CD4-positive, alpha-beta T cell (primary cell): ENCODE results near the gene DOCK2. TPM values are rescaled to one million over a fixed set of nuclear protein-coding genes. Genes with fewer than 3 reads are reported as not detected.

Experiments
- ATAC-seq: fragments of 200-7000 bp; cut with Tn5 transposase; one replicate; pipeline ENCODE4 v1.10.0; 2022; ENCODE audit warnings: mild to moderate bottlenecking; ENCODE audit not compliant: poor library complexity
- CTCF ChIA-PET: fragments of 350-600 bp; sonication (Branson Sonifier 250); formaldehyde crosslinking; loops from one replicate; lab custom pipeline; 2021; ENCODE audit warnings: antibody characterized with exemption, inconsistent platforms; lab: Charles Lee
- POLR2A ChIA-PET: fragments of 350-600 bp; sonication (Branson Sonifier 250); formaldehyde crosslinking; loops from one replicate; lab custom pipeline; 2021; ENCODE audit warnings: antibody characterized with exemption, inconsistent platforms; lab: Charles Lee
- DNase-seq, 14 experiments: peaks; one replicate each; pipeline ENCODE4 v3.0.0-alpha.2; 2013 to 2020; ENCODE audit warnings: mixed read lengths in 2 of 14
- H3K27ac ChIP-seq, 2 donors: one replicate each; pipeline versions ENCODE4 v1.5.1 to v1.7.0; 2013; ENCODE audit warnings: low read length in 2 of 2, low read depth in 1 of 2, mild to moderate bottlenecking in 1 of 2
- H3K27me3 ChIP-seq, 2 experiments: 1 replicate in 1 of 2; 2 replicates in 1 of 2; pipeline versions ENCODE4 v1.6.1 to v1.7.0; 2013; ENCODE audit warnings: low read length in 2 of 2, control low read depth in 1 of 2, mild to moderate bottlenecking in 1 of 2, moderate library complexity in 1 of 2; ENCODE audit not compliant: insufficient read depth in 2 of 2, control insufficient read depth in 1 of 2
- H3K36me3 ChIP-seq: one replicate; pipeline ENCODE4 v1.6.1; 2013; ENCODE audit warnings: low read length, control low read depth; ENCODE audit not compliant: insufficient read depth
- H3K4me1 ChIP-seq: one replicate; pipeline ENCODE4 v1.6.1; 2013; ENCODE audit warnings: low read length, control low read depth; ENCODE audit not compliant: insufficient read depth
- H3K4me3 ChIP-seq: one replicate; pipeline ENCODE4 v1.5.1; 2013; ENCODE audit warnings: mild to moderate bottlenecking, low read length, moderate library complexity
- H3K9me3 ChIP-seq, 2 experiments: 1 replicate in 1 of 2; 2 replicates in 1 of 2; pipeline versions ENCODE4 v1.6.1 to v1.7.0; 2013; ENCODE audit warnings: low read length in 2 of 2, mild to moderate bottlenecking in 2 of 2, control low read depth in 1 of 2, moderate library complexity in 1 of 2; ENCODE audit not compliant: control insufficient read depth in 1 of 2, insufficient read depth in 1 of 2
- H3K27ac Mint-ChIP-seq: one replicate; pipeline ENCODE4 v1.8.0; 2020; ENCODE audit warnings: mixed read lengths
- H3K27me3 Mint-ChIP-seq: one replicate; pipeline ENCODE4 v1.8.0; 2021; ENCODE audit warnings: mixed read lengths
- H3K36me3 Mint-ChIP-seq: one replicate; pipeline ENCODE4 v1.8.0; 2021; ENCODE audit warnings: low read depth, mixed read lengths
- H3K4me1 Mint-ChIP-seq: one replicate; pipeline ENCODE4 v1.8.0; 2021; ENCODE audit warnings: low read depth, mixed read lengths
- H3K4me3 Mint-ChIP-seq: one replicate; pipeline ENCODE4 v1.8.0; 2020; ENCODE audit warnings: mild to moderate bottlenecking, mixed read lengths
- H3K9me3 Mint-ChIP-seq: one replicate; pipeline ENCODE4 v1.8.0; 2020; ENCODE audit warnings: mixed read lengths
- intact Hi-C, 2 experiments: fragments of 100-400 bp; cut with DNase I in 1 of 2; cut with micrococcal nuclease in 1 of 2; formaldehyde crosslinking; loops; one replicate each; pipeline versions ENCODE4 v1.15.1 to v1.9.0; 2023 to 2025; cut with DNase I, micrococcal nuclease
- total RNA-seq, 174 experiments: library from RNA in 2 of 174; stranded (reverse) in 2 of 174; gene quantifications; one replicate each; pipeline ENCODE4 v1.2.3 and lab custom pipeline; 2021 to 2026
- TF ChIP-seq, protein P1 (sequence below): fragments of 200-600 bp; IDR thresholded peaks from one replicate; pipeline ENCODE4 v1.8.0; 2022; ENCODE audit warnings: antibody characterized with exemption, mild to moderate bottlenecking

DOCK2 gene
- total RNA-seq, 2 experiments from 2014 or later: 220 to 229 TPM

DNA sequence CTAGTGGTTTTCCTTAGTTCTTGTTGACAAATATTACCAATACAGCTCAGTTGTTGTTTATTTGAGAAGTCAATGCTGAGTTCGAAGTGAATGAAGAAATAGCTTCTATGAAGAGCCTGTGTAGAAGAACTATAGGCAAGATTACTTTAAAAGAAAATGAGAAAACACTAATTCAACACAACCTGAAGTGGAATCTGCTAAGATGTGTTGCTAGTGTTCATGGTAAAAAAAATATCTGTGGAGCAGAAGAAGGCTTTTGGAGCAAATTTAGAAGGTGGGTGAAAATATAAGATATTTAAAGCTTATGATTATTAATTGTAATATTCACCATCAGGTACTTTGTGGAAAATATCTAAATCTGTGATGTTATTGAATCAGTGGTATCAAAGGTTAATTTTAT lies 2.5 kb upstream of the DOCK2 start:
- Histone ChIP-seq H3K27me3 (no peaks in the 10 kb centered on the region), H3K27ac (no peak overlapping the region), H3K4me1 (peaks cover 26% of the 10 kb centered on the region), H3K36me3 (peaks cover 6% of the 10 kb centered on the region), H3K4me3 (no peak overlapping the region), H3K9me3 (no peaks in the 10 kb centered on the region)
- H3K27me3 Mint-ChIP-seq: no peaks in the 10 kb centered on the region
- ATAC-seq (no peak), DNase-seq (no peak)
- peaks cover 3% of the 10 kb centered on the region for H3K9me3 Mint-ChIP-seq
- TF ChIP-seq, protein P1, sequence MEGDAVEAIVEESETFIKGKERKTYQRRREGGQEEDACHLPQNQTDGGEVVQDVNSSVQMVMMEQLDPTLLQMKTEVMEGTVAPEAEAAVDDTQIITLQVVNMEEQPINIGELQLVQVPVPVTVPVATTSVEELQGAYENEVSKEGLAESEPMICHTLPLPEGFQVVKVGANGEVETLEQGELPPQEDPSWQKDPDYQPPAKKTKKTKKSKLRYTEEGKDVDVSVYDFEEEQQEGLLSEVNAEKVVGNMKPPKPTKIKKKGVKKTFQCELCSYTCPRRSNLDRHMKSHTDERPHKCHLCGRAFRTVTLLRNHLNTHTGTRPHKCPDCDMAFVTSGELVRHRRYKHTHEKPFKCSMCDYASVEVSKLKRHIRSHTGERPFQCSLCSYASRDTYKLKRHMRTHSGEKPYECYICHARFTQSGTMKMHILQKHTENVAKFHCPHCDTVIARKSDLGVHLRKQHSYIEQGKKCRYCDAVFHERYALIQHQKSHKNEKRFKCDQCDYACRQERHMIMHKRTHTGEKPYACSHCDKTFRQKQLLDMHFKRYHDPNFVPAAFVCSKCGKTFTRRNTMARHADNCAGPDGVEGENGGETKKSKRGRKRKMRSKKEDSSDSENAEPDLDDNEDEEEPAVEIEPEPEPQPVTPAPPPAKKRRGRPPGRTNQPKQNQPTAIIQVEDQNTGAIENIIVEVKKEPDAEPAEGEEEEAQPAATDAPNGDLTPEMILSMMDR: no peak
- no peak overlapping the region for H3K27ac Mint-ChIP-seq
- peak overlapping the region; percentile 72 for H3K4me3 Mint-ChIP-seq
- intact Hi-C loops: loop anchor here in 1 of 2 experiments (5.0 kb wide), 1 partner anchor 1052 kb away; no protein-coding TSS in a partner anchor
- ChIA-PET POLR2A (interaction anchor here (1.5 kb wide), 1 partner anchor 51 kb away, joined by 3 read pairs; the partner anchor contains the start of gene SPDL1), CTCF (no interaction called here)
- H3K4me1 Mint-ChIP-seq: peaks cover 35% of the 10 kb centered on the region
- H3K36me3 Mint-ChIP-seq: peaks cover 28% of the 10 kb centered on the region

DNA sequence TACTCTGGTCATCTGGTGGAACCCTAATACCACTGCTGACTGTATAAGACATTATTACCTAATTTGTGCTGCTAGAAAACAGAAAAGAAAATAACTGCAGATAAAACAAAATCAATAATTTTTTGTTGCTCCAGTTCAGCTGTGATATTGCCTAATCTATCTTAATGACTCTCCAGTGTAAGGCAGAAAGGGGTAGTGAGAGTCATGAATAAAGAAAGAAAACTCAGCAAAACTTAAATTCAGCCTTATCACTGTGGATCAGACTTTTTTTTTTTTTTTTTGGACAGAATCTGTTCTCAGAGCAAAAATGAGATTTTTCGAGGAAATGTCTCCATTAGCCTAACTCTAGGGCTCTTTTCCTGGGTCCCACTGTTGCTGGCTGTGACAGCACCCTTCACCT lies 1.1 kb upstream of the DOCK2 start:
- Histone ChIP-seq H3K4me1 (peaks cover 36% of the 10 kb centered on the region), H3K4me3 (no peak overlapping the region), H3K9me3 (no peaks in the 10 kb centered on the region), H3K27ac (no peak overlapping the region), H3K27me3 (no peaks in the 10 kb centered on the region), H3K36me3 (peaks cover 9% of the 10 kb centered on the region)
- POLR2A ChIA-PET: no interaction called here
- peaks cover 48% of the 10 kb centered on the region for H3K4me1 Mint-ChIP-seq
- H3K27me3 Mint-ChIP-seq: no peaks in the 10 kb centered on the region
- H3K9me3 Mint-ChIP-seq: peaks cover 5% of the 10 kb centered on the region
- DNase-seq (no peak), ATAC-seq (no peak)
- H3K4me3 Mint-ChIP-seq: peak overlapping the region; percentile 95
- CTCF ChIA-PET: no interaction called here
- H3K27ac Mint-ChIP-seq: peak overlapping the region; percentile 97
- intact Hi-C loops: loop anchor here in 1 of 2 experiments (2.0 to 5.0 kb wide), 2 partner anchors 49 to 1054 kb away; no protein-coding TSS in a partner anchor
- peaks cover 38% of the 10 kb centered on the region for H3K36me3 Mint-ChIP-seq
- TF ChIP-seq, protein P1: no peak

DNA sequence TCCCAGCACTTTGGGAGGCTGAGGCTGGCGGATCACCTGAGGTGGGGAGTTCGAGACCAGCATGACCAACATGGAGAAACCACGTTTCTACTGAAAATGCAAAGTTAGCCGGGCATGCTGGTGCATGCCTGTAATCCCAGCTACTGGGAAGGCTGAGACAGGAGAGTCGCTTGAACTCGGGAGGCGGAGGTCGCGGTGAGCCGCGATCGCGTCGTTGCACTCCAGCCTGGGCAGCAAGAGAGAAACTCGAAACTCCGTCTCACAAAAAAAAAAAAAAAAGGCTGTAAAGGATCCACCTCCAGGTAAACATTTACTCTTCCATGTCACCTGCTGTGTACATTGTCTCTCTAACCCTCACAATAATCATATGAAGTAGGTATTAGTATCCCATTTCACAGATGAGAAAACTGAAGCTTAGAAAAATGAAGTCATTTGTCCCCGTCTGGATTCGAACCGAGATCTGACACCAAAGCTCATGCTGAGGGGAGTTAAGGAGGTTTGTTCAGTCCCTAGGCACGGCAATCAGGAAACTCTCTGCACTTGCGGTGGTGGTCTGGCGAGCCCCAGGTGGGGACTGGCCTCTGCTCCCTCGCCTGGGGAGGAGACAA lies 494 bp upstream of the DOCK2 start:
- Mint-ChIP-seq H3K4me3 (peak overlapping the region; percentile 95), H3K4me1 (peaks cover 54% of the 10 kb centered on the region), H3K9me3 (peaks cover 5% of the 10 kb centered on the region), H3K36me3 (peaks cover 45% of the 10 kb centered on the region), H3K27ac (peak overlapping the region; percentile 97), H3K27me3 (no peaks in the 10 kb centered on the region)
- POLR2A ChIA-PET: interaction anchor here (0.6 to 2.3 kb wide), 3 partner anchors 17 to 290 kb away, joined by 3 to 36 read pairs (median 3); partner anchors contain the start of gene SPDL1
- intact Hi-C loops: loop anchor here (1.0 to 5.0 kb wide), 3 partner anchors 50 to 1054 kb away; partner anchors contain the start of gene SPDL1 (in 1 of the 2)
- Histone ChIP-seq H3K9me3 (no peaks in the 10 kb centered on the region), H3K27ac (peak overlapping the region; percentile 53 to 80), H3K4me3 (peak overlapping the region; percentile 89), H3K36me3 (peaks cover 12% of the 10 kb centered on the region), H3K4me1 (peaks cover 43% of the 10 kb centered on the region), H3K27me3 (no peaks in the 10 kb centered on the region)
- TF ChIP-seq, protein P1: no peak
- CTCF ChIA-PET: no interaction called here
- ATAC-seq: no peak
- DNase-seq: peak in 1 of 14 experiments; percentile 12
